ENCODE data around the gene NAP1L4.

DNA sequence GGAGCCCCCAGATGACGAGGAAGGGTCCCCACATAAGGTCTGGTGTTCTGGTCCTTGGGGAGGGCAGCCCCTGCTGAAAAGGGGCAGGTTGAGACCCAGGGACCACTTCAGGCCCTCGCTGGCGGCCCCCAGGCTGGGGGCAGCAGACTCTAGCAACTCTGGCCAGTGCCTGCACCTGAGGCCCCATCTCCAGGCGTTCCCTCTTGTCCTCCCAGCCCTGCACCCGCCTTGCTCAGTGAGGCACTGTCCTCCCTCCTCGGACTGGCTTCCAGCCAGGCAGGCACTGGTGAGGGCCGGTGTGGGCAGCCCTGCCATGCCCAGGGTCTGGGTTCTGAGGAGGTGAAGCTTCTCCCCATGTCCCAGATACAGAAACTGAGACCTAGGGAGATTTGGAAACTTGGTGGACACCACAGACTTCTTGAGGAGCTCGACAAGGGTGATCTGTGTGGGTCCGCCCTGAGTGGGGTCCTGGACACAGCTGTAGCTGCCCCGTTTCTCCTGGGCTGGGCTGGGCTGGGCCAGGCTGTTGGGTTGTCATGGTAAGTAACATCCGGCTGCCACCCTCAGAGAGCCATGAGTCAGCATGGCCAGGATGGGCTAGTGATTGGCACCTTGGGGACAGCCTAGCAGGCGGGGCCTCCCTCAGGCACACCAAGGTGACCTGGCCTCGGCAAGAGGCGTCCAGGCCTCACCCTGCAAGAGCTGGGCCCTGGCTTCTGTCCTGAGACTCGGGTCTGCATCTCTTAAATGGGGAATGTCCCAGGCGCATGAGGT, 51.8 kb downstream of the NAP1L4 start:
- TF ChIP-seq EP300 (IDR thresholded peaks at IDR 0.05; ENCODE audit: borderline replicate concordance in 1 of 2, low read depth in 2 of 2, low read length in 2 of 2): no peak
- no peak for TF ChIP-seq HDAC6 (IDR thresholded peaks at IDR 0.05; ENCODE audit: low read depth, low read length)
- TF ChIP-seq SIN3A (conservative IDR thresholded peaks at IDR 0.05 in 1 of 2, IDR thresholded peaks at IDR 0.05 in 1 of 2; ENCODE audit: low read depth in 1 of 2, low read length in 2 of 2): no peak
- TF ChIP-seq, protein P1, sequence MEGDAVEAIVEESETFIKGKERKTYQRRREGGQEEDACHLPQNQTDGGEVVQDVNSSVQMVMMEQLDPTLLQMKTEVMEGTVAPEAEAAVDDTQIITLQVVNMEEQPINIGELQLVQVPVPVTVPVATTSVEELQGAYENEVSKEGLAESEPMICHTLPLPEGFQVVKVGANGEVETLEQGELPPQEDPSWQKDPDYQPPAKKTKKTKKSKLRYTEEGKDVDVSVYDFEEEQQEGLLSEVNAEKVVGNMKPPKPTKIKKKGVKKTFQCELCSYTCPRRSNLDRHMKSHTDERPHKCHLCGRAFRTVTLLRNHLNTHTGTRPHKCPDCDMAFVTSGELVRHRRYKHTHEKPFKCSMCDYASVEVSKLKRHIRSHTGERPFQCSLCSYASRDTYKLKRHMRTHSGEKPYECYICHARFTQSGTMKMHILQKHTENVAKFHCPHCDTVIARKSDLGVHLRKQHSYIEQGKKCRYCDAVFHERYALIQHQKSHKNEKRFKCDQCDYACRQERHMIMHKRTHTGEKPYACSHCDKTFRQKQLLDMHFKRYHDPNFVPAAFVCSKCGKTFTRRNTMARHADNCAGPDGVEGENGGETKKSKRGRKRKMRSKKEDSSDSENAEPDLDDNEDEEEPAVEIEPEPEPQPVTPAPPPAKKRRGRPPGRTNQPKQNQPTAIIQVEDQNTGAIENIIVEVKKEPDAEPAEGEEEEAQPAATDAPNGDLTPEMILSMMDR (IDR thresholded peaks at IDR 0.05; ENCODE audit: control extremely low read depth in 1 of 3, insufficient read depth in 1 of 3, low read depth in 1 of 3, low read length in 3 of 3): no peak
- TF ChIP-seq POLR2A (IDR thresholded peaks at IDR 0.05; ENCODE audit: control extremely low read depth in 1 of 2, low read depth in 2 of 2, low read length in 2 of 2): no peak; a peak in 1 of 3 replicates
- TF ChIP-seq, protein P2, sequence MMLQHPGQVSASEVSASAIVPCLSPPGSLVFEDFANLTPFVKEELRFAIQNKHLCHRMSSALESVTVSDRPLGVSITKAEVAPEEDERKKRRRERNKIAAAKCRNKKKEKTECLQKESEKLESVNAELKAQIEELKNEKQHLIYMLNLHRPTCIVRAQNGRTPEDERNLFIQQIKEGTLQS (IDR thresholded peaks at IDR 0.05; ENCODE audit: insufficient read depth, low read depth, low read length): no peak
- TF ChIP-seq HDAC2 (IDR thresholded peaks at IDR 0.05; ENCODE audit: borderline replicate concordance in 1 of 2, low read depth in 2 of 2, low read length in 2 of 2): no peak
- no peak for TF ChIP-seq TAF1 (IDR thresholded peaks at IDR 0.05; ENCODE audit: low read depth, low read length)

Measured in H1 (cell line).